Liver (tissue), 9 donors: ENCODE data around the gene LRRN2. TPM values are rescaled to one million over a fixed set of nuclear protein-coding genes. Genes with fewer than 3 reads are reported as not detected.
A peak's percentile ranks its signal among the peaks of the same experiment; 100 is the strongest.

ENCODE experiments used
- DNase-seq: peaks from one replicate; pipeline ENCODE4 v3.0.0-alpha.2; 2017; ENCODE audit warnings: low spot score
- H3K27ac ChIP-seq, 2 donors: one replicate each; pipeline ENCODE4 v1.7.0; 2013; ENCODE audit warnings: inconsistent platforms in 2 of 2, low read length in 2 of 2, control low read depth in 1 of 2, low read depth in 1 of 2, mild to moderate bottlenecking in 1 of 2
- H3K27me3 ChIP-seq, 4 donors: one replicate each; pipeline versions ENCODE4 v1.6.1 to v1.7.0; 2013; ENCODE audit warnings: low read length in 3 of 4, inconsistent platforms in 1 of 4, mild to moderate bottlenecking in 1 of 4, moderate library complexity in 1 of 4; ENCODE audit not compliant: control insufficient read depth in 4 of 4, insufficient read depth in 4 of 4
- H3K36me3 ChIP-seq, 4 donors: one replicate each; pipeline versions ENCODE4 v1.6.1 to v1.7.0; 2013; ENCODE audit warnings: low read length in 3 of 4, mild to moderate bottlenecking in 3 of 4, low read depth in 1 of 4, moderate library complexity in 1 of 4; ENCODE audit not compliant: control insufficient read depth in 4 of 4, insufficient read depth in 3 of 4
- H3K4me1 ChIP-seq, 4 donors: one replicate each; pipeline versions ENCODE4 v1.6.1 to v1.7.0; 2013; ENCODE audit warnings: low read length in 3 of 4, mild to moderate bottlenecking in 3 of 4, moderate library complexity in 1 of 4; ENCODE audit not compliant: control insufficient read depth in 4 of 4, insufficient read depth in 4 of 4
- H3K4me3 ChIP-seq, 3 donors: one replicate each; pipeline versions ENCODE4 v1.6.1 to v1.7.0; 2013; ENCODE audit warnings: low read length in 3 of 3, control low read depth in 1 of 3, low read depth in 1 of 3, mild to moderate bottlenecking in 1 of 3
- H3K9ac ChIP-seq, 2 donors: one replicate each; pipeline ENCODE4 v1.7.0; 2013; ENCODE audit warnings: low read length in 2 of 2, mild to moderate bottlenecking in 2 of 2, moderate library complexity in 2 of 2, control low read depth in 1 of 2, low read depth in 1 of 2
- H3K9me3 ChIP-seq, 4 donors: one replicate each; pipeline versions ENCODE4 v1.6.1 to v1.7.0; 2013; ENCODE audit warnings: low read length in 3 of 4; ENCODE audit not compliant: control insufficient read depth in 4 of 4
- CTCF ChIP-seq: fragments of 150-350 bp; IDR thresholded peaks from 2 replicates; pipeline ENCODE4 v1.5.1; 2017; ENCODE audit warnings: improper control_type of control experiment, low read depth, low read length; ENCODE audit not compliant: missing input control
- EGR1 ChIP-seq, 2 donors: IDR thresholded peaks; 2 replicates each; pipeline ENCODE4 v1.6.1; 2016 to 2018; ENCODE audit warnings: antibody characterized with exemption in 2 of 2, low read depth in 2 of 2
- FOXA1 ChIP-seq: IDR thresholded peaks from 2 replicates; pipeline ENCODE4 v1.6.1; 2016; ENCODE audit warnings: antibody characterized with exemption
- GABPA ChIP-seq, 2 donors: IDR thresholded peaks in 1 of 2; conservative IDR thresholded peaks in 1 of 2; 2 replicates each; pipeline ENCODE4 v1.6.1; 2016; ENCODE audit warnings: antibody characterized with exemption in 2 of 2, mild to moderate bottlenecking in 1 of 2, moderate library complexity in 1 of 2
- HNF4A ChIP-seq, 2 donors: conservative IDR thresholded peaks; 2 replicates each; pipeline ENCODE4 v1.6.1; 2016; ENCODE audit warnings: antibody characterized with exemption in 2 of 2, mild to moderate bottlenecking in 2 of 2
- JUND ChIP-seq, 2 donors: IDR thresholded peaks; 2 replicates each; pipeline ENCODE4 v1.6.1; 2016; ENCODE audit warnings: antibody characterized with exemption in 2 of 2
- NR2F2 ChIP-seq: IDR thresholded peaks from 2 replicates; pipeline ENCODE4 v1.6.1; 2016; ENCODE audit warnings: antibody characterized with exemption
- RAD21 ChIP-seq, 2 donors: IDR thresholded peaks; 2 replicates each; pipeline ENCODE4 v1.6.1; 2016; ENCODE audit warnings: antibody characterized with exemption in 2 of 2, mild to moderate bottlenecking in 2 of 2
- SP1 ChIP-seq: IDR thresholded peaks from 2 replicates; pipeline ENCODE4 v1.6.1; 2018; ENCODE audit warnings: antibody characterized with exemption, mild to moderate bottlenecking
- TAF1 ChIP-seq: conservative IDR thresholded peaks from 2 replicates; pipeline ENCODE4 v1.6.1; 2016; ENCODE audit warnings: antibody characterized with exemption, mild to moderate bottlenecking
- YY1 ChIP-seq: IDR thresholded peaks from 2 replicates; pipeline ENCODE4 v1.6.1; 2016; ENCODE audit warnings: antibody characterized with exemption, mild to moderate bottlenecking
- ZBTB33 ChIP-seq: IDR thresholded peaks from 2 replicates; pipeline ENCODE4 v1.6.1; 2016; ENCODE audit warnings: antibody characterized with exemption
- WGBS: extraction: QIAGEN DNeasy Blood & Tissue Kit; methylation state at CpG from one replicate; pipeline ENCODE4 v1.1.7; 2013; 5-methylcytosine and 5-hydroxymethylcytosine counted together
- polyA plus RNA-seq, 2 donors: library from polyadenylated mRNA; stranded (reverse) in 1 of 2; unstranded in 1 of 2; fragments of 200-250 nt in 1 of 2; fragments of >200 nt in 1 of 2; fragmentation: Nextera tagmentation in 1 of 2; extraction: Ambion mirVana in 1 of 2; gene quantifications; one replicate each; pipeline versions ENCODE4 v1.2.1 to v1.2.3, GENCODE V29; 2013 to 2015
- total RNA-seq, 2 donors: library from RNA; depleted of rRNA; stranded (reverse); fragments of >200 nt; gene quantifications; one replicate each; pipeline ENCODE4 v1.2.3, GENCODE V29; 2014
- TF ChIP-seq, protein P1 (sequence below): IDR thresholded peaks from 2 replicates; pipeline ENCODE4 v1.6.1; 2016; ENCODE audit warnings: antibody characterized with exemption, mild to moderate bottlenecking
- donor health status: healthy.
- donor health status: healthy.
- donor health status: healthy.
- donor health status: healthy.
- donor health status: healthy.

Gene LRRN2
- total and polyA plus RNA-seq, 4 donors = 0.13 to 2.8 (median 0.28) TPM

DNA sequence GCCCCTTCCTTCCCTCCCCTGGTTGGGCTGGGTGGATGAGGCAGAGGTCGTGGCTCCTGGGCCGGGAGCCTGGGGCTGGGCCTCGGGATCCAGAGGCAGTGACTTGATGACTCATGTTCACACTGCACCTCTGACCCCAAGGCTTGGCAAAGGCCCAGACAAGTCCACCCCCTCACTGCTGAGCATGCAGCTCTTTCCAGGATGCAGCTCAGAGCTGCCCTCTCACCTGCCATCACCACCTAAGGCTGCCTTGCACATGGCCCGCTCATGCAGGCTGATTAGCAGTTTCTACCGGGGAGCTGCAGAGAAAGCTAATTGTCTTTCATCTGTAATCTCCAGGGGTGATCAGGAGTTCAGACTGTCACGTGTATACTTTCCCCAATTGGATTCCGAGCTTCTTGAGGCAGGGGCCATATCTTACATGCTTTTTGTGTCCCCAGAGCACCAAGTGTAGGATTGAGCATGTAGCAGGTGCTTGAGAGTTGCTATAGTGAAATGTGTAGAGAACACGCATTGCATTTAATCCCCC, 62.1 kb downstream of the LRRN2 start:
- no peak overlapping the region for H3K4me3 ChIP-seq
- H3K36me3 ChIP-seq = no peaks in the 10 kb centered on the region
- peaks cover 0 to 2% (median 0%) of the 10 kb centered on the region in 4 donors for H3K27me3 ChIP-seq
- H3K27ac ChIP-seq = no peak overlapping the region
- peak; percentile 69 for DNase-seq
- no peaks in the 10 kb centered on the region for H3K4me1 ChIP-seq
- TF ChIP-seq TAF1 = no peak
- TF ChIP-seq NR2F2 = peak; percentile 45
- peak in 1 of 2 donors; percentile 70 for TF ChIP-seq JUND (IDR thresholded peaks at IDR 0.05)
- TF ChIP-seq ZBTB33 = no peak
- peak in 1 of 2 donors; percentile 46 for TF ChIP-seq EGR1 (IDR thresholded peaks at IDR 0.05; ENCODE audit: low read depth in 2 of 2)
- TF ChIP-seq SP1 = no peak
- no peaks in the 10 kb centered on the region for H3K9me3 ChIP-seq
- 59% methylated on average over 8 of the region's 8 CpGs for WGBS
- no peak overlapping the region for H3K9ac ChIP-seq

- no peak for DNase-seq
- no peak overlapping the region for H3K27ac ChIP-seq
Observed at GRCh38 chr1:204621996-204622395, 63.5 kb downstream of the LRRN2 start.

More at GRCh38 chr1:204621996-204622395, 63.5 kb downstream of the LRRN2 start:
- H3K9me3 ChIP-seq = no peaks in the 10 kb centered on the region
- 82% methylated on average over 4 of the region's 4 CpGs for WGBS
- TF ChIP-seq GABPA (IDR thresholded peaks at IDR 0.05 in 1 of 2, conservative IDR thresholded peaks at IDR 0.05 in 1 of 2) = no peak
- no peak for TF ChIP-seq CTCF
- TF ChIP-seq HNF4A (conservative IDR thresholded peaks at IDR 0.05) = no peak
- no peak for TF ChIP-seq RAD21 (IDR thresholded peaks at IDR 0.05)
- TF ChIP-seq FOXA1 = no peak
- TF ChIP-seq YY1 = no peak
- TF ChIP-seq NR2F2 = no peak
- TF ChIP-seq, protein P1, sequence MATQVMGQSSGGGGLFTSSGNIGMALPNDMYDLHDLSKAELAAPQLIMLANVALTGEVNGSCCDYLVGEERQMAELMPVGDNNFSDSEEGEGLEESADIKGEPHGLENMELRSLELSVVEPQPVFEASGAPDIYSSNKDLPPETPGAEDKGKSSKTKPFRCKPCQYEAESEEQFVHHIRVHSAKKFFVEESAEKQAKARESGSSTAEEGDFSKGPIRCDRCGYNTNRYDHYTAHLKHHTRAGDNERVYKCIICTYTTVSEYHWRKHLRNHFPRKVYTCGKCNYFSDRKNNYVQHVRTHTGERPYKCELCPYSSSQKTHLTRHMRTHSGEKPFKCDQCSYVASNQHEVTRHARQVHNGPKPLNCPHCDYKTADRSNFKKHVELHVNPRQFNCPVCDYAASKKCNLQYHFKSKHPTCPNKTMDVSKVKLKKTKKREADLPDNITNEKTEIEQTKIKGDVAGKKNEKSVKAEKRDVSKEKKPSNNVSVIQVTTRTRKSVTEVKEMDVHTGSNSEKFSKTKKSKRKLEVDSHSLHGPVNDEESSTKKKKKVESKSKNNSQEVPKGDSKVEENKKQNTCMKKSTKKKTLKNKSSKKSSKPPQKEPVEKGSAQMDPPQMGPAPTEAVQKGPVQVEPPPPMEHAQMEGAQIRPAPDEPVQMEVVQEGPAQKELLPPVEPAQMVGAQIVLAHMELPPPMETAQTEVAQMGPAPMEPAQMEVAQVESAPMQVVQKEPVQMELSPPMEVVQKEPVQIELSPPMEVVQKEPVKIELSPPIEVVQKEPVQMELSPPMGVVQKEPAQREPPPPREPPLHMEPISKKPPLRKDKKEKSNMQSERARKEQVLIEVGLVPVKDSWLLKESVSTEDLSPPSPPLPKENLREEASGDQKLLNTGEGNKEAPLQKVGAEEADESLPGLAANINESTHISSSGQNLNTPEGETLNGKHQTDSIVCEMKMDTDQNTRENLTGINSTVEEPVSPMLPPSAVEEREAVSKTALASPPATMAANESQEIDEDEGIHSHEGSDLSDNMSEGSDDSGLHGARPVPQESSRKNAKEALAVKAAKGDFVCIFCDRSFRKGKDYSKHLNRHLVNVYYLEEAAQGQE = no peak
- no peak overlapping the region for H3K4me3 ChIP-seq
- H3K4me1 ChIP-seq = no peaks in the 10 kb centered on the region
- no peak overlapping the region for H3K9ac ChIP-seq
- no peaks in the 10 kb centered on the region for H3K27me3 ChIP-seq
- no peaks in the 10 kb centered on the region for H3K36me3 ChIP-seq
